ENCODE data around the gene WDR7.

WDR7 gene

DNA sequence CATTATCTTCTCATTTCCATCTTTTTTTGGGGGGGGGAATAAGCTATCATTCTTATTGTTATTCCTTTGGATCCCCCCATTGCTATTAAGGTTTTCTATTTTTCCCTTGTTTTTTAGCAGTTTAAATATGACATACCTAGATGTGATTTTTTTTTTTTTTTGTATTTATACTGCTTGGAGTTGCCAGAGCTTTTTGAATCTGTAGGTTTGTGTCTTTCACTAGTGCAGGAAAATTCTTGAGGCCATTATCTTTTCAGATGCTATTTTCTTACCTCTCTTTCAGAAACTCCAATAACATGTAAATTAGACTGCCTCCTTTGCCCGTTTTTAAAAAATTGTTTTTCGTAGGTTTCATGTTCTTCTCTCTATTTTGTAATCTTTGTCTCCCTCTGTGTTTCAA, 88.6 kb downstream of the WDR7 start:
- H3K27ac ChIP-seq: no peak overlapping the region
- TF ChIP-seq, protein P1, sequence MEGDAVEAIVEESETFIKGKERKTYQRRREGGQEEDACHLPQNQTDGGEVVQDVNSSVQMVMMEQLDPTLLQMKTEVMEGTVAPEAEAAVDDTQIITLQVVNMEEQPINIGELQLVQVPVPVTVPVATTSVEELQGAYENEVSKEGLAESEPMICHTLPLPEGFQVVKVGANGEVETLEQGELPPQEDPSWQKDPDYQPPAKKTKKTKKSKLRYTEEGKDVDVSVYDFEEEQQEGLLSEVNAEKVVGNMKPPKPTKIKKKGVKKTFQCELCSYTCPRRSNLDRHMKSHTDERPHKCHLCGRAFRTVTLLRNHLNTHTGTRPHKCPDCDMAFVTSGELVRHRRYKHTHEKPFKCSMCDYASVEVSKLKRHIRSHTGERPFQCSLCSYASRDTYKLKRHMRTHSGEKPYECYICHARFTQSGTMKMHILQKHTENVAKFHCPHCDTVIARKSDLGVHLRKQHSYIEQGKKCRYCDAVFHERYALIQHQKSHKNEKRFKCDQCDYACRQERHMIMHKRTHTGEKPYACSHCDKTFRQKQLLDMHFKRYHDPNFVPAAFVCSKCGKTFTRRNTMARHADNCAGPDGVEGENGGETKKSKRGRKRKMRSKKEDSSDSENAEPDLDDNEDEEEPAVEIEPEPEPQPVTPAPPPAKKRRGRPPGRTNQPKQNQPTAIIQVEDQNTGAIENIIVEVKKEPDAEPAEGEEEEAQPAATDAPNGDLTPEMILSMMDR (IDR thresholded peaks at IDR 0.05): no peak
- TF ChIP-seq ZFX (IDR thresholded peaks at IDR 0.05; ENCODE audit: borderline replicate concordance): no peak

DNA sequence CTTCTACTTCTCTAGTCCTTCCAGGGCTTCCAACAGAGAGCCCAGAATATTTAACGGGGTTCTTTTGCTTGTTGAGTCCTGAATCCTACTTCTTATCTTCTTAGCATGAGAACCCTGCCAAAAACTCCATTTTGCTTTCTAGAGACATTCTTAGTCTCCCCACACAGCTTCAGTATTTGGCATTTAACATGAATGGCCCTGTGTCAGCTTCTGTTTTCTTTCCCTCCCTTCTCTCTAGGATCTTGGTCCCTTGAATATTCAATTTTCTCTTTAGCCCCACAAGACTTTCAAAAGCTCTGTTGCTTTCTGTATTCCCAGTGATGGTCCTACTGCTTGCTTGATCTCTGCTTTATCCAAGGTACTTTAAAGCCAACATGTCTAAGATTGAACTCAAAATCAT, 89.5 kb downstream of the WDR7 start:
- TF ChIP-seq ZFX (IDR thresholded peaks at IDR 0.05; ENCODE audit: borderline replicate concordance): no peak
- TF ChIP-seq, protein P1 (IDR thresholded peaks at IDR 0.05): no peak
- no peak overlapping the region for H3K27ac ChIP-seq

DNA sequence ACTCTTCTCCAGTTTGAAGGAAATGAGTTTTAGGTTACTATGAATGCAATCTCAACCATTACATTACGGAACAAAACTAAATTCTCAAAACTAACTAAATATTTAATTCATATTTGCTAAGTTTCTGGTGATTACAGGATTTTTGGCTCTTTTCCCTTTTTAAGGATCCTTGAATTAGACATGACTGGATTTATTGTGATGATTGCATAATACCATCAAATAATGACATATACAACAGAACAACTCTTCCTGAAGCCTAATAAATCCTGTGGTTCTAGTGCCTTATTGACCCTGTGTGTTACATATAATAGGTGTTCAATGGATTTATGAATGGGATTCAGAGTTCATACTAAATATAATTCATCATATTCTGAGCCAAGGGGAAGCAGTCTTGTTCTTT, 90.5 kb downstream of the WDR7 start:
- H3K27ac ChIP-seq: no peak overlapping the region
- no peak for TF ChIP-seq ZFX (IDR thresholded peaks at IDR 0.05; ENCODE audit: borderline replicate concordance)
- TF ChIP-seq, protein P1 (IDR thresholded peaks at IDR 0.05): no peak

DNA sequence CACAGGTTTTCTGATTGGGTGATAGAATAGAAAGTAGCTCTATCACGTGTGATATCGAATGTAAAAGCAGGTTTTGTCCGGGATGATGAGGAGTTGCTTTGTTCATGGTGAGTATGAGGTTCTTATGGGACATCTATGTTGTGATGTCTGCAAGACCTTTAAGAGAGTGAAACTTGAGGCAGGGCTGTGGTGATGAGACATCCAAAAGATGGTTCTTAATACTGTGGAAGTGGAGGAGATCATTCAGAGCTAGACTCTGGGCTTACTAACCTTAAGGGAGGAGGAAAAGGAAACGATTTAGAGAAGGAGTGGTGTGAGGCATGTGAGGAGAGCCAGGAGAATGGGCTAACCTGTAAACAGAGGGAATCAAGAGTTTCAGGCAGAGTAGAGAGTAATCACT, 92.0 kb downstream of the WDR7 start:
- no peak overlapping the region for H3K27ac ChIP-seq
- no peak for TF ChIP-seq ZFX (IDR thresholded peaks at IDR 0.05; ENCODE audit: borderline replicate concordance)
- TF ChIP-seq, protein P1 (IDR thresholded peaks at IDR 0.05): no peak

DNA sequence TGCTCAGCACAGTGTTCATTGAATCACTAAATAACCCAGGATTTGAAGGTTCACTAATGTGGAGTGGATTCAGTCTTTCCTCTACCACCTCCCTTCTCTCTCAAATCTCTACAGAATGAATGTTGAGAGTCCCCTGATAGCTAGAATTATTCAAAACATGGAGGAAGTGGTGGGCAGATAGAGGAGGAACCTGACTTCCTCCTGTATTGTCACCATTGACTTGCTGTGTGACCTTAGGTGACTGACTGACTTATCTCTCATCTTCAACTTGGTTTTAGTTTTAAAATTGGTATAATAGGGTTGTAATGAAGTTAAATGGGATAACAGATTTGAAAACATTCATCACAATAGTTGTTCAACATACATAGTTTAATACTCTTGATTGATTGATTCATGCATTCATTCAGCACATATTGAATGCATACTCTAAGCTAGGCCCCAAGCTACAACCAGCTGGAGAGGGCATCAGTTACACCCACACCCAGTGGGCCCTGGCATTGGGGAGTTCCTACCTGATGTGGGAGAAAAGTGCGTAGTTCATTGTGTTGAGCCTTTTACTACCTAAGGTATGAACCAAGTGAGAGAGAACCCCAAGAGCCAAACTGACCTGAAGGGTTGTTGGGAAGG, 96.0 kb downstream of the WDR7 start:
- no peak overlapping the region for H3K27ac ChIP-seq
- TF ChIP-seq, protein P1 (IDR thresholded peaks at IDR 0.05): no peak
- no peak for TF ChIP-seq ZFX (IDR thresholded peaks at IDR 0.05; ENCODE audit: borderline replicate concordance)

DNA sequence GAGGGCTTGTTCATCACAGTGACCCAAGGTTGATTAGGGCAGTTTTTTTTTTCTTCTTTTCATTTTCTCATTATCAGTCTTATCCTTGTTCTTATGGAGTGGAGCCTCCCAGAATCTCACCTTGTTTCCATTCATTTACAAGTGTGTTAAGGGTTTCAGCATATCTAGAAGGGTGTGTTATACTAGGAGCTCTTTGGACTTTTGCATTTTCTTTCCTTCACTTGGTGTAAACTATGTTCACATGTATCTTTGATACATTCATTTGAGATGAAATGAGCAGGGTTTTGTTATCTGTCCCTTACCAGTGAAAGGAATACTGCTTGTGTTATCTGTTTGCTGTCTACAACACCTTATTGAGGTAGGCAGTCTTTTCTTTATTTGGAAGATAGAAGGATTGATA, 96.7 kb downstream of the WDR7 start:
- TF ChIP-seq ZFX (IDR thresholded peaks at IDR 0.05; ENCODE audit: borderline replicate concordance): no peak
- TF ChIP-seq, protein P1 (IDR thresholded peaks at IDR 0.05): no peak
- H3K27ac ChIP-seq: no peak overlapping the region

DNA sequence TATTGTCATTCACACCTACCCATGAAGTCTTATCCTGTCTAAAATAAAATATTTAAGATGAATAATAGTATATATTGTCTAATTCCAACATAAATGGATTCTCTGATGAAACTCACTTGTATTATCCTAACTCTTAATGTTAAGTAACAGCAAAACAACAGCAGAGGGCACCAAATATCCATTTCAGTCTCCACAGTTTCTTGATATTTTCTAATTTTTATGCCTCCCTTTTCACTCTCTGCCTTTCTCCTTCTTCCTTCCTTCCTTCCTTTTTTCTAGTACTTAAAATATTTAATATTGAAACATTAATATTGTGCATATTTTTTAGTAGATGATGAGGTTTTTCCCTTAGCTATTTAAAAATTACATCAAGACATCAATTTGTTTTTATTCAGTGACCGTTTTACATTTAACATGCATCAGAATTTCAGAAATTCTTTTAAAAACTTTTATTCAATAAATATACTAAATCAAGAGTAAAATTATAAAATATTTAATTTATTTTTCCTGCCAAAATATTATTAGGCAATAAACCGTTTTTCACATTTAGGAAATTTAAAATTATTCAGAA, 97.6 kb downstream of the WDR7 start:
- TF ChIP-seq ZFX (IDR thresholded peaks at IDR 0.05; ENCODE audit: borderline replicate concordance): no peak
- TF ChIP-seq, protein P1 (IDR thresholded peaks at IDR 0.05): peak; percentile 73
- no peak overlapping the region for H3K27ac ChIP-seq
